Transverse colon (tissue), 4 donors: Measurements from ENCODE around the gene OR51T1.

Experiments used
- POLR2A ChIP-seq: fragments of 450-650 bp; IDR thresholded peaks from one replicate; pipeline ENCODE4 v1.6.1; 2016; ENCODE audit warnings: antibody characterized with exemption, mild to moderate bottlenecking, moderate library complexity
- POLR2AphosphoS5 ChIP-seq, 3 donors: sonication (generic); formaldehyde crosslinking; IDR thresholded peaks; one replicate each; pipeline ENCODE4 v1.6.1; 2016; ENCODE audit warnings: antibody characterized with exemption in 3 of 3
- TF ChIP-seq, protein P1 (sequence below), 5 experiments: fragments of 200-600 bp in 3 of 5; fragments of 450-650 bp in 2 of 5; sonication (generic) in 3 of 5; IDR thresholded peaks; 1 replicate in 2 of 5; 2 replicates in 3 of 5; pipeline ENCODE4 v1.5.1; 2016 to 2017; ENCODE audit warnings: antibody characterized with exemption in 5 of 5, inconsistent platforms in 3 of 5, mild to moderate bottlenecking in 2 of 5, moderate library complexity in 1 of 5

DNA sequence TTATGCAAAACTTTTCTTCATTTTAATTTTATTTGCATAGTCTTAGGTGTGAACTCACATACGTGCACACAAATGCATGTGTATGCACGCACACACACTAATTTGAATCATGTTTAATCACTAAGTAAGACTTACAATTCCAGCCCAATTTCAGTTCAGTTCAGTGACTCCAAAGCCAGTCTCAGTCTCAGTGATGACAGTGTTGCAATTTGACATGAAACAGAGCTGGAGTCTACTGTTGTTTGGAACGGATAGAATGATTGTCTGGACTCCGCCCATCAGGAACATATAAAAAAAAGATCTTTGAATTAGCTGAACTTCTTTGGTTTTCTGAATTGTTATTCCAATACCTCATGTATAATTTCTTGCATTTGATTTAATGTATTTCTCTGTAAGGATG, 17.8 kb upstream of the OR51T1 start:
- TF ChIP-seq, protein P1, sequence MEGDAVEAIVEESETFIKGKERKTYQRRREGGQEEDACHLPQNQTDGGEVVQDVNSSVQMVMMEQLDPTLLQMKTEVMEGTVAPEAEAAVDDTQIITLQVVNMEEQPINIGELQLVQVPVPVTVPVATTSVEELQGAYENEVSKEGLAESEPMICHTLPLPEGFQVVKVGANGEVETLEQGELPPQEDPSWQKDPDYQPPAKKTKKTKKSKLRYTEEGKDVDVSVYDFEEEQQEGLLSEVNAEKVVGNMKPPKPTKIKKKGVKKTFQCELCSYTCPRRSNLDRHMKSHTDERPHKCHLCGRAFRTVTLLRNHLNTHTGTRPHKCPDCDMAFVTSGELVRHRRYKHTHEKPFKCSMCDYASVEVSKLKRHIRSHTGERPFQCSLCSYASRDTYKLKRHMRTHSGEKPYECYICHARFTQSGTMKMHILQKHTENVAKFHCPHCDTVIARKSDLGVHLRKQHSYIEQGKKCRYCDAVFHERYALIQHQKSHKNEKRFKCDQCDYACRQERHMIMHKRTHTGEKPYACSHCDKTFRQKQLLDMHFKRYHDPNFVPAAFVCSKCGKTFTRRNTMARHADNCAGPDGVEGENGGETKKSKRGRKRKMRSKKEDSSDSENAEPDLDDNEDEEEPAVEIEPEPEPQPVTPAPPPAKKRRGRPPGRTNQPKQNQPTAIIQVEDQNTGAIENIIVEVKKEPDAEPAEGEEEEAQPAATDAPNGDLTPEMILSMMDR (IDR thresholded peaks at IDR 0.05) = no peak
- TF ChIP-seq POLR2A (no peak), POLR2AphosphoS5 (IDR thresholded peaks at IDR 0.05) (no peak)
